BE2C (cell line): Measurements from ENCODE around the gene WT1.

Experiments
- DNase-seq: peaks from one replicate; pipeline ENCODE4 v3.0.0-alpha.2; 2020
- H3K27me3 ChIP-seq: fragments of 250-450 bp; sonication (Bioruptor Pico); 2 replicates; pipeline ENCODE4 v1.5.1; 2020; ENCODE audit warnings: mild to moderate bottlenecking
- H3K36me3 ChIP-seq: fragments of 250-450 bp; sonication (Bioruptor Pico); 2 replicates; pipeline ENCODE4 v1.5.1; 2020; ENCODE audit warnings: mild to moderate bottlenecking
- H3K4me1 ChIP-seq: fragments of 250-450 bp; sonication (Bioruptor Pico); 2 replicates; pipeline ENCODE4 v1.5.1; 2020
- H3K4me3 ChIP-seq: 2 replicates; pipeline ENCODE4 v1.5.1; 2011; ENCODE audit warnings: low read depth, low read length
- H3K9me3 ChIP-seq: fragments of 250-450 bp; sonication (Bioruptor Pico); 2 replicates; pipeline ENCODE4 v1.5.1; 2020
- TF ChIP-seq, protein P1 (sequence below): IDR thresholded peaks from 2 replicates; pipeline ENCODE4 v1.5.1; 2012; ENCODE audit warnings: mild to moderate bottlenecking, low read depth, low read length

WT1 gene

DNA sequence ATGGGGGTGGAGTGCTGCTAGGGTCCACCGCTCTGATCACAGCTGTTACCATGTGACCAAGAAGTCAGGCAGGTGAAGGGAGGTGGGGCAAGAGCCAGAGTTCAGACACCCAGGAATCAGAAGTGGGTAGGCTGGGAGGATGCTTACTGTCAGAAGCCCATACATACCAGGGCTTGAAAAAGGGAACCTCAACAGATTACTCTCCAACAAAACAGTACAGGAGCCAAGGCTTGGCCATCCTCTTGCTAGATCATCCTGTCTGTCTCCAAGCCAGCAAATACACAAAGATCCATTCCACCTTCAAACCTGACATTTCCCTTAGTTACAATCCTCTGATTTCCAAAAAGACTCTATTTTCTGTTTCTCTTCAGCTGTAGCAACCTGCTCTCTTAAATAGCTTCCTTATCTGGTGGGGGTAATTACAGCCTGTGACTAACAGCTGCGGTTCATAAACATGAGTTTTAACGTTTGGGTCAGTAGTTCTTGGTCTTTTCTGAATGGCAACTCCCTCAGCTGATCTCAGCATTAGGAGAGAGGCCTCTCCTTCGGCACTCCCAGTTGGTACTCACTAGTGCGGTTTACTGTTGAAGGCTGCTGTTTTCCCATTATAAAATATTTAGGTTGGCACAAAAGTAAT is 31.1 kb upstream of the WT1 start:
- no peak overlapping the region for H3K4me3 ChIP-seq
- H3K4me1 ChIP-seq: no peaks in the 10 kb centered on the region
- H3K9me3 ChIP-seq: no peaks in the 10 kb centered on the region
- H3K27me3 ChIP-seq: no peaks in the 10 kb centered on the region
- TF ChIP-seq, protein P1, sequence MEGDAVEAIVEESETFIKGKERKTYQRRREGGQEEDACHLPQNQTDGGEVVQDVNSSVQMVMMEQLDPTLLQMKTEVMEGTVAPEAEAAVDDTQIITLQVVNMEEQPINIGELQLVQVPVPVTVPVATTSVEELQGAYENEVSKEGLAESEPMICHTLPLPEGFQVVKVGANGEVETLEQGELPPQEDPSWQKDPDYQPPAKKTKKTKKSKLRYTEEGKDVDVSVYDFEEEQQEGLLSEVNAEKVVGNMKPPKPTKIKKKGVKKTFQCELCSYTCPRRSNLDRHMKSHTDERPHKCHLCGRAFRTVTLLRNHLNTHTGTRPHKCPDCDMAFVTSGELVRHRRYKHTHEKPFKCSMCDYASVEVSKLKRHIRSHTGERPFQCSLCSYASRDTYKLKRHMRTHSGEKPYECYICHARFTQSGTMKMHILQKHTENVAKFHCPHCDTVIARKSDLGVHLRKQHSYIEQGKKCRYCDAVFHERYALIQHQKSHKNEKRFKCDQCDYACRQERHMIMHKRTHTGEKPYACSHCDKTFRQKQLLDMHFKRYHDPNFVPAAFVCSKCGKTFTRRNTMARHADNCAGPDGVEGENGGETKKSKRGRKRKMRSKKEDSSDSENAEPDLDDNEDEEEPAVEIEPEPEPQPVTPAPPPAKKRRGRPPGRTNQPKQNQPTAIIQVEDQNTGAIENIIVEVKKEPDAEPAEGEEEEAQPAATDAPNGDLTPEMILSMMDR: no peak
- H3K36me3 ChIP-seq: no peaks in the 10 kb centered on the region
- no peak for DNase-seq

DNA sequence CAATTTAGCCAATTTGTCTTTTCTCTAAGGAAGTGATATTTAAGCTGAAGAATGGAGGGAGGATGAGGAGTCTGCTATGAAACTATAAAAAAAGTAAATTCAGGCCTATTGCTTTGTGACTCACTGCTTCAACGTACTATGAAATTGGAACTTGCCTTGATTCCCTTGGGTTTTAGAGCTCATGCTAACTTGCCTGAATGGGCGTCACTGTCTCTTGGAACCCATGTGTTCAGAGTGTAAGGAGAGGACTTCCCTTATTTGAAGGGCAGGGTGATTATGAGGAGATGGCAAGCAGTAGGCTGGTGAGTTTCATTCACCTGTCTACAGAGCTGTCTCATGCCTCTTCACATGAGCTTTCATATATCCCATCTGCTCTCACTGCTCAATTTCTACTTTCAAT is 28.7 kb upstream of the WT1 start:
- TF ChIP-seq, protein P1: no peak
- no peak overlapping the region for H3K4me3 ChIP-seq
- H3K9me3 ChIP-seq: no peaks in the 10 kb centered on the region
- H3K36me3 ChIP-seq: no peaks in the 10 kb centered on the region
- H3K27me3 ChIP-seq: no peaks in the 10 kb centered on the region
- no peaks in the 10 kb centered on the region for H3K4me1 ChIP-seq
- no peak for DNase-seq

DNA sequence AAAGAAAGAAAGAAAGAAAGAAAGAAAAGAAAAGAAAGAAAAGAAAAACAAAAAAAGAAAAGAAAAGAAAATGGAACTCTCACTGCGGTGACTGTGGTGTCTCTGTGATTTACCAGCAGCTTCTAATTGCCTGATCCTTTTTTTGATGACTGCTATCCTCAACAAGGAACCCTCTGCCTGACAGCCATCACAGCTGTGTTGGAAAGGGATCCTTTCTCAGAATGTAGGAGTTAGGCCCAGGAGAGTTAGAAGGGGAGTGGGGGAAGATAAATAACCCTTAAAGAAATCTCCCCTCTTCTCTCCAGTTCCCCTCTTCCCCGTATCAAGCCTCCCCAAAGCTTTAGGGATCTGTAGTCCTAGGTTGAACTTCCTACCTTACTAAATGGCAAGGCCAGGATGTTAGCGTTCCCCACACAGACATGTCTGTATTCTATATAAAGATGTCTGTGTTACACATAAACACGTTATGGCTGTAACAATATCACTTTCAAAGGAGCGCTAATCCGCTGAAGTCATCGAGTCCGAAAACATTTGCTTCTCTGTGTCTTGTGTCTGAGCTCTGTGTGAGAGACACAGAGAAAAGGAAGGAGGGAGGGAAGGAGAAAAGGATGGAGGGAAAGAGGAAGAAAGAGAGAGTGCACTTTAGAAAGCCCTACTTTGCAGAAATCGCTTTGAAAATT is 26.8 kb upstream of the WT1 start:
- no peaks in the 10 kb centered on the region for H3K36me3 ChIP-seq
- DNase-seq: no peak
- H3K27me3 ChIP-seq: no peaks in the 10 kb centered on the region
- H3K4me1 ChIP-seq: no peaks in the 10 kb centered on the region
- TF ChIP-seq, protein P1: no peak
- H3K4me3 ChIP-seq: no peak overlapping the region
- H3K9me3 ChIP-seq: no peaks in the 10 kb centered on the region

DNA sequence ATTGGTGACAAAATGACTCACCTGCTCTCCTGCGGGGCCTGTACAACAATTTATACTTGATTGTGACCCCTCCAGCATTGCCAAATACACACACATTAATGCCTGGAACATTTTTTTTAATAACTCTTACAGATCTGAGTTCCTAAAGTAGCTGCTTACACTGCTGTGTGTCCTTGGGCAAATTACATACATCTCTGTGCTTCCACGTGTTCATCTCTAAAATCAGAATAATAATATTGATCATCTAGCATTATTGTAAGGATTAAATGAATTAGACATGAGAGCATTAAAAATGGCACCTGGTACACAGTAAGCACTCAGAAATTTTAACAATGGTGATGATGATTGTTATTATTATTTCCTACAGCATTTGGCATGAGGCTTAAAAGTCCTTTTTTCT is 21.5 kb upstream of the WT1 start:
- no peak for DNase-seq
- H3K27me3 ChIP-seq: no peaks in the 10 kb centered on the region
- no peaks in the 10 kb centered on the region for H3K9me3 ChIP-seq
- no peaks in the 10 kb centered on the region for H3K4me1 ChIP-seq
- H3K36me3 ChIP-seq: no peaks in the 10 kb centered on the region
- H3K4me3 ChIP-seq: no peak overlapping the region
- TF ChIP-seq, protein P1: no peak

DNA sequence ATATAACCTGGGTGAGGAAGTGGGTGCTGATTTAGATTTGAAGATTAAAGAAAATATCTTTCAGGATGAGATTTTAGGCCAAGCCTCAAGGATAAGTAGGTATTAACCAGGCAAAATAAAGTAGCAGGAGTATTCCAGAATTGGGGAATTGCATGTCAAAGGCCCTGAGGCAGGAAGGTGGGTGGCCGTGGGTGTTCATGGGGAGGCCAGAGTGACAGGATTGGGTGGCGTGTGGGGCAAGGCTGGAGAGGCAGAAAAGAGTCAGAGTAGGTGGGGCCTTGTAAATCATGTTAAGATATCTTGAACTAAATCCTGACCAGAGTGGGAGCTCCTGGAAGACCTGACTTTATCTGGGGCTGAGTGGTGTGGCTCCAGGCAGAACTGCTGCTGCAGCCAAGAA is 19.7 kb upstream of the WT1 start:
- Histone ChIP-seq H3K27me3 (no peaks in the 10 kb centered on the region), H3K9me3 (no peaks in the 10 kb centered on the region), H3K4me3 (no peak overlapping the region), H3K4me1 (no peaks in the 10 kb centered on the region), H3K36me3 (no peaks in the 10 kb centered on the region)
- TF ChIP-seq, protein P1: no peak
- no peak for DNase-seq

DNA sequence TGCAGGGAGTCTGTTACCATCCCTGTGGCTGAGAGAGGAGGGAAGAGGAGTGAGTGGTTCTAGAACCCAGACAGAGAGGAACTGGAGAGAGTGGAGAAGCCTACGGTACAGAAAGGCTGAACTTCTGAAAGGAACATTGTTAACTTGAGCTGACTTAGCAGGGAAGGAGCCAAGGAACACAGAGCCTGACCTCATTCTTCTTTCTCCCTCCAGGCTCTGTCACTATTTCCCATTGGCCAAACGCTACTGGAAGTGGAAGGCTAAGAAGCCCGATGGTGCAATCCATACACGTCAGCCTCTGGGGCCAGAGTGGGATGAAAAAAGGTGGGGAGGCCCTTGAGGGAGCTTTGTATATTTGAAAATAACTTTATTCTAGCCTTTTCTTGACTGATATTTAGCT is 16.5 kb upstream of the WT1 start:
- no peak for DNase-seq
- Histone ChIP-seq H3K36me3 (no peaks in the 10 kb centered on the region), H3K4me1 (no peaks in the 10 kb centered on the region), H3K9me3 (no peaks in the 10 kb centered on the region), H3K27me3 (no peaks in the 10 kb centered on the region), H3K4me3 (no peak overlapping the region)
- TF ChIP-seq, protein P1: no peak
